GM23338 (cell line): ENCODE results near the gene HSD17B7.

Experiments used
- CREB1 ChIP-seq: fragments of 250-450 bp; sonication (Bioruptor Pico); IDR thresholded peaks from 2 replicates; pipeline ENCODE4 v1.5.0; 2020; ENCODE audit warnings: low read depth, mild to moderate bottlenecking, moderate library complexity
- CTCF ChIP-seq, 2 experiments: fragments of 200-600 bp in 1 of 2; sonication (generic) in 1 of 2; conservative IDR thresholded peaks; 2 replicates each; pipeline versions ENCODE4 v1.5.1 to v1.6.1; 2016 to 2017; ENCODE audit warnings: antibody characterized with exemption in 2 of 2, low read depth in 2 of 2, mild to moderate bottlenecking in 2 of 2, moderate library complexity in 1 of 2
- EZH2 ChIP-seq: fragments of 200-600 bp; sonication (generic); IDR thresholded peaks from one replicate; pipeline ENCODE4 v1.8.0; 2017; ENCODE audit warnings: antibody characterized with exemption, mild to moderate bottlenecking, low read depth; ENCODE audit not compliant: unreplicated experiment
- NANOG ChIP-seq: IDR thresholded peaks from 2 replicates; pipeline ENCODE4 v1.6.1; 2016; ENCODE audit warnings: antibody characterized with exemption, borderline replicate concordance
- POLR2AphosphoS5 ChIP-seq: IDR thresholded peaks from 2 replicates; pipeline ENCODE4 v1.6.1; 2016; ENCODE audit warnings: antibody characterized with exemption, low read depth
- REST ChIP-seq: IDR thresholded peaks from one replicate; pipeline ENCODE4 v1.6.1; 2018; ENCODE audit warnings: antibody characterized with exemption; ENCODE audit not compliant: unreplicated experiment
- STAT1 ChIP-seq: IDR thresholded peaks from one replicate; pipeline ENCODE4 v1.6.1; 2016; ENCODE audit warnings: antibody characterized with exemption; ENCODE audit not compliant: unreplicated experiment
- ZNF114 ChIP-seq: fragments of 250-450 bp; sonication (Bioruptor Pico); IDR thresholded peaks from 2 replicates; pipeline ENCODE4 v1.5.0; 2020; ENCODE audit warnings: mild to moderate bottlenecking, moderate library complexity

DNA sequence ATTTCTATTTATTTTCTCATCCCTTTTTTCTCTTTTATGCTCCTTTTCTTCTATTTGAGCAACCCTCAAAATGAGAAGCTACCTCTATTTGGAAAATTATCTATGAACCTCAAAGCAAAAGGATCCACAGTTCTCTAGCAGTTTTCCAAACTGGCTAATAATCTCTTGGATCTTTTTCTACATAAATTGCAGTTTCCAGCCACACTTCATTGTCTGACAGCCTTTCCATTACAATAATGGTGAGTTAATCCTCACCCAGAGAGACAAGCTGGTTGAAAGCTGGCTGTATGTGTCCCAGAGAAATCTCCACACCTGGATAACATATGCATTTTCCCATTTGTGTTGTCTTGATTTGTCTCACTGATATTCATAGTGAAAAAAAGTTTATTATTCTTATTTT is 16.5 kb upstream of the HSD17B7 start:
- TF ChIP-seq EZH2 = no peak
- TF ChIP-seq CTCF (conservative IDR thresholded peaks at IDR 0.05; ENCODE audit: low read depth in 2 of 2) = no peak
- TF ChIP-seq POLR2AphosphoS5 = no peak
- TF ChIP-seq ZNF114 (CRISPR knock-in tag) = no peak
- no peak for TF ChIP-seq REST
- no peak for TF ChIP-seq NANOG
- TF ChIP-seq STAT1 = no peak
- no peak for TF ChIP-seq CREB1 (CRISPR knock-in tag)
